Pancreas (tissue), 10 donors: ENCODE results near the gene MRC1. TPM values are rescaled to one million over a fixed set of nuclear protein-coding genes. Genes with fewer than 3 reads are reported as not detected.
A peak's percentile ranks its signal among the peaks of the same experiment; 100 is the strongest.

Source experiments
- ATAC-seq, 4 donors: fragments of 200-7000 bp; cut with Tn5 transposase; one replicate each; pipeline versions ENCODE4 v1.8.0 to v1.9.1; 2020; ENCODE audit warnings: mild to moderate bottlenecking in 4 of 4, moderate library complexity in 4 of 4
- DNase-seq, 6 donors: peaks; one replicate each; pipeline ENCODE4 v3.0.0-alpha.2; 2020
- FAIRE-seq: peaks from 2 replicates; lab custom pipeline; 2012; peaks lifted over from hg19 to GRCh38; lab: Jason Lieb, UNC
- H3K27ac ChIP-seq, 4 donors: fragments of 200-600 bp; sonication (generic); 1 replicate in 3 of 4; 2 replicates in 1 of 4; pipeline versions ENCODE4 v1.5.0 to v1.8.0; 2020
- H3K27me3 ChIP-seq, 4 donors: fragments of 200-600 bp; one replicate each; pipeline ENCODE4 v1.8.0; 2021
- H3K36me3 ChIP-seq, 3 donors: fragments of 200-600 bp; sonication (generic) in 1 of 3; one replicate each; pipeline versions ENCODE4 v1.5.0 to v1.8.0; 2020 to 2021
- H3K4me1 ChIP-seq, 3 donors: fragments of 200-600 bp; one replicate each; pipeline ENCODE4 v1.8.0; 2021
- H3K4me3 ChIP-seq, 4 donors: fragments of 200-600 bp; sonication (generic) in 2 of 4; one replicate each; pipeline versions ENCODE4 v1.5.0 to v1.8.0; 2020 to 2021
- H3K9me3 ChIP-seq, 4 donors: fragments of 200-600 bp; one replicate each; pipeline ENCODE4 v1.8.0; 2021
- CTCF ChIP-seq, 4 donors: fragments of 200-600 bp; sonication (generic) in 3 of 4; IDR thresholded peaks; one replicate each; pipeline versions ENCODE4 v1.5.0 to v1.8.0; 2021; ENCODE audit warnings: antibody characterized with exemption in 4 of 4
- WGBS, 2 donors: extraction: QIAGEN DNeasy Blood & Tissue Kit; methylation state at CpG; one replicate each; pipeline ENCODE4 v1.1.7; 2013; 5-methylcytosine and 5-hydroxymethylcytosine counted together
- intact Hi-C, 3 donors: fragments of 100-400 bp; cut with DNase I; formaldehyde crosslinking; loops; one replicate each; pipeline versions ENCODE4 v1.11.1 to v1.14.2; 2022
- polyA plus RNA-seq, 2 donors: library from polyadenylated mRNA; stranded (reverse); fragments of 200-250 nt; gene quantifications; one replicate each; pipeline ENCODE4 v1.2.3, GENCODE V29; 2013
- total RNA-seq, 6 donors: library from RNA; stranded (reverse); fragmentation: NEBNext Ultra II Directional in 4 of 6; extraction: Animal tissue kit (Norgen Biotek cat#: 25700) in 4 of 6; gene quantifications; one replicate each; pipeline versions ENCODE4 v1.2.1 to v1.2.4, GENCODE V29; 2021 to 2023
- donor health status: healthy with polysubstance abuse.
- donor health status: DM: no; HTN: no; CAD: no; lungs with moderate emphysema.
- donor health status: DM: no; HTN: no; CAD: no.
- donor health status: control.
- donor health status: control.
- donor health status: Bipolar disorder and iron deficiency.
- donor health status: DM: yes; HTN: yes; CAD: no.
- donor health status: DM: no; HTN: no; CAD: no.
- donor health status: DM: no; HTN: no; CAD: no.
- donor health status: DM: yes; HTN: yes; CAD: no.

The MRC1 gene
- total and polyA plus RNA-seq, 8 donors = 1.2 to 23.6 (median 3.1) TPM

- ATAC-seq (peak in 1 of 4 donors; percentile 11), FAIRE-seq (no peak), DNase-seq (no peak)
- TF ChIP-seq CTCF (IDR thresholded peaks at IDR 0.05) = no peak
- intact Hi-C loops = no loop called here
- WGBS, 2 donors = 66 to 67% methylated on average over 5 of the region's 5 CpGs
- H3K36me3 ChIP-seq = no peaks in the 10 kb centered on the region
- no peaks in the 10 kb centered on the region for H3K27me3 ChIP-seq
- no peaks in the 10 kb centered on the region for H3K4me1 ChIP-seq
- H3K4me3 ChIP-seq = no peak overlapping the region
- H3K27ac ChIP-seq = no peak overlapping the region
- H3K9me3 ChIP-seq = no peaks in the 10 kb centered on the region
Observed at GRCh38 chr10:17768957-17769356, 40.2 kb upstream of the MRC1 start.

- no peak overlapping the region for H3K27ac ChIP-seq
- intact Hi-C loops = no loop called here
- peak in 2 of 4 donors; percentile 12 to 20 for ATAC-seq
Observed at GRCh38 chr10:17771017-17771416, 38.1 kb upstream of the MRC1 start.

GRCh38 chr10:17779784-17780183 is 29.4 kb upstream of the MRC1 start:
- H3K36me3 ChIP-seq = no peaks in the 10 kb centered on the region
- TF ChIP-seq CTCF (IDR thresholded peaks at IDR 0.05) = no peak
- intact Hi-C loops = no loop called here
- H3K4me3 ChIP-seq = no peak overlapping the region
- DNase-seq = no peak
- no peaks in the 10 kb centered on the region for H3K27me3 ChIP-seq
- H3K9me3 ChIP-seq = no peaks in the 10 kb centered on the region
- H3K27ac ChIP-seq = no peak overlapping the region
- no peak for FAIRE-seq
- ATAC-seq = no peak
- peaks cover 0 to 10% (median 0%) of the 10 kb centered on the region in 3 donors for H3K4me1 ChIP-seq
- 70% methylated on average over 4 of the region's 4 CpGs for WGBS, 2 donors

More at GRCh38 chr10:17771017-17771416, 38.1 kb upstream of the MRC1 start:
- no peak overlapping the region for H3K4me3 ChIP-seq
- H3K4me1 ChIP-seq = no peaks in the 10 kb centered on the region
- no peak for FAIRE-seq
- no peak for TF ChIP-seq CTCF (IDR thresholded peaks at IDR 0.05)
- DNase-seq = no peak
- no peaks in the 10 kb centered on the region for H3K36me3 ChIP-seq
- H3K9me3 ChIP-seq = no peaks in the 10 kb centered on the region
- 88 to 92% methylated on average over 4 of the region's 4 CpGs for WGBS, 2 donors
- H3K27me3 ChIP-seq = no peaks in the 10 kb centered on the region

- WGBS, 2 donors = 94 to 96% methylated on average over 4 of the region's 4 CpGs
- DNase-seq (no peak), FAIRE-seq (no peak), ATAC-seq (no peak)
- Histone ChIP-seq H3K27ac (no peak overlapping the region), H3K27me3 (no peaks in the 10 kb centered on the region), H3K9me3 (no peaks in the 10 kb centered on the region), H3K4me1 (peaks cover 0 to 10% (median 0%) of the 10 kb centered on the region in 3 donors), H3K4me3 (no peak overlapping the region), H3K36me3 (no peaks in the 10 kb centered on the region)
- TF ChIP-seq CTCF (IDR thresholded peaks at IDR 0.05) = no peak
- intact Hi-C loops = no loop called here
Observed at GRCh38 chr10:17780727-17781126, 28.4 kb upstream of the MRC1 start.

- FAIRE-seq (no peak), ATAC-seq (peak in 3 of 4 donors; percentile 51 to 67 (median 54)), DNase-seq (no peak)
- no peak overlapping the region for H3K27ac ChIP-seq
- intact Hi-C loops = no loop called here
- no peaks in the 10 kb centered on the region for H3K9me3 ChIP-seq
- H3K4me3 ChIP-seq = no peak overlapping the region
- no peak for TF ChIP-seq CTCF (IDR thresholded peaks at IDR 0.05)
- 68% methylated on average over 2 of the region's 2 CpGs for WGBS, 2 donors
- peaks cover 0 to 10% (median 0%) of the 10 kb centered on the region in 3 donors for H3K4me1 ChIP-seq
- H3K36me3 ChIP-seq = no peaks in the 10 kb centered on the region
- no peaks in the 10 kb centered on the region for H3K27me3 ChIP-seq
Observed at GRCh38 chr10:17781856-17782255, 27.3 kb upstream of the MRC1 start.
